GM18870 (cell line): Measurements from ENCODE around the gene NTNG2.

Experiments
- ATAC-seq: cut with Tn5 transposase; IDR thresholded peaks from one replicate; pipeline ENCODE4 v1.9.1; 2021; ENCODE audit warnings: moderate library complexity; ENCODE audit not compliant: unreplicated experiment

The NTNG2 gene

GRCh38 chr9:132234535-132234934 lies 72.7 kb downstream of the NTNG2 start:
- ATAC-seq, result no peak

GRCh38 chr9:132235125-132235524 lies 73.3 kb downstream of the NTNG2 start:
- ATAC-seq, result no peak

- ATAC-seq, result no peak
Observed at GRCh38 chr9:132235894-132236661, 74.2 kb downstream of the NTNG2 start.

GRCh38 chr9:132236662-132237311 lies 74.9 kb downstream of the NTNG2 start:
- ATAC-seq, result no peak

- no peak for ATAC-seq
Observed at GRCh38 chr9:132237481-132237880, 75.6 kb downstream of the NTNG2 start.

GRCh38 chr9:132238026-132238972 lies 76.4 kb downstream of the NTNG2 start:
- no peak for ATAC-seq

- ATAC-seq, result no peak
Observed at GRCh38 chr9:132238992-132239391, 77.1 kb downstream of the NTNG2 start.

GRCh38 chr9:132239518-132239917 lies 77.7 kb downstream of the NTNG2 start:
- no peak for ATAC-seq

GRCh38 chr9:132239999-132240840 lies 78.4 kb downstream of the NTNG2 start:
- ATAC-seq, result no peak

- no peak for ATAC-seq
Observed at GRCh38 chr9:132240841-132241482, 79.1 kb downstream of the NTNG2 start.

GRCh38 chr9:132241483-132241839 lies 79.6 kb downstream of the NTNG2 start:
- ATAC-seq, result no peak

- ATAC-seq, result no peak
Observed at GRCh38 chr9:132241840-132242620, 80.2 kb downstream of the NTNG2 start.

- no peak for ATAC-seq
Observed at GRCh38 chr9:132242621-132243155, 80.8 kb downstream of the NTNG2 start.

GRCh38 chr9:132243156-132244074 lies 81.6 kb downstream of the NTNG2 start:
- no peak for ATAC-seq

GRCh38 chr9:132244582-132245455 lies 83.0 kb downstream of the NTNG2 start:
- no peak for ATAC-seq

GRCh38 chr9:132245465-132245864 lies 83.6 kb downstream of the NTNG2 start:
- no peak for ATAC-seq

GRCh38 chr9:132247942-132248341 lies 86.1 kb downstream of the NTNG2 start:
- ATAC-seq, result no peak
